DMS114 treated with DMSO at 0.1 percent for 48 hours (cell line): ENCODE results near the gene TNRC6A.

Experiments
- DNase-seq: peaks from one replicate; lab custom pipeline; 2025; ENCODE audit not compliant: unreplicated experiment; lab: John Stamatoyannopoulos, UW

Gene TNRC6A

DNA sequence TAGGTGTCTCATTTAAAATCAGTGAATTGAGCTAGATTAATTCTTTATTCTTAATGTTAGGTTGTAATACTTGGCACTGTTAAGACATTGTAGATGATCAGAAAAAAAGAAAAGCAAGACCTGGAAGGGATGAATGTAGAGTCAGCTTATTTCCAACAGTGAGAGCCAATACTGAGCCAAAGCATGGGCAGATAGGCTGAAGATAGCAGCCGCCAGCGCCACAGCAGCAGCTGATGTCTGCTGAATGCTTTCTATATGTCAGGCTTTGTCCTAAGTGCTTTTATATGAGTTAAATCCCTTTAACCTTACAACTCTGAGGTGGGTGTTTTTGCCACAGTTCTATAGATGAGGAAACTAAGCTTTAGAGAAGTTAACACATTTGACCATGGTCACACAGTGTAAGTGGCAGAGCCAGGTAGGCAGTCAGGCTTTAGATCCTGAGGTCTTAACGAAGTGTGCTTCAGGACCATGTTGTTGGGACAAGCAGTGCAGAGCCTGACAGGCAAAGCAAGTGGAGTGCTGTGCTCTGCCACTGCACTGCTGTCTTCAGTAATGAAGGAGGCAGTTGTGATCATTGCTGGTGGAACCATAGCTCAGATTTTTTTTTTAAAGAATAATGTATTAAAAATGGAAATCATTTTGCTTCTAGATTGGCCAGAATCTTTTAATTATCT is 25.9 kb downstream of the TNRC6A start:
- no peak for DNase-seq

DNA sequence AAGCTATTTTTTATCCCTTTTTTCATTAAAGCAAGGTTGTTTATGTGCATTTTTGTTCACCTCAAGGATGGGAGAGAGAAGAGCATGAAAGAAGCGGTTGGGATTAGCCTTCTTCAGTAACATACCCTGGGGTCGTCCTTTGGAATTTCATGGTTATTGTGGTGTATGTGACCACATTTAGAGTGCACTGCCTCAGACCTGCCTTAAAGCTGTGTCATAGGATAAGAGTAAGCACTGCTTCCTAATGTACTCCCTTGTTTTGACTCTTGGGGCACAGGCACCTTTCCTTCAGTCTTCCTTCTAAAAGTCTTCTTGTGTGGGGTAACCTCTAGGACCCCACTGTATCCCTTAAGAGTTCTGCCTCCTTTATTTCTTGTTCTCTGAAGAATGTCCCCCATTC is 28.9 kb downstream of the TNRC6A start:
- DNase-seq: no peak

DNA sequence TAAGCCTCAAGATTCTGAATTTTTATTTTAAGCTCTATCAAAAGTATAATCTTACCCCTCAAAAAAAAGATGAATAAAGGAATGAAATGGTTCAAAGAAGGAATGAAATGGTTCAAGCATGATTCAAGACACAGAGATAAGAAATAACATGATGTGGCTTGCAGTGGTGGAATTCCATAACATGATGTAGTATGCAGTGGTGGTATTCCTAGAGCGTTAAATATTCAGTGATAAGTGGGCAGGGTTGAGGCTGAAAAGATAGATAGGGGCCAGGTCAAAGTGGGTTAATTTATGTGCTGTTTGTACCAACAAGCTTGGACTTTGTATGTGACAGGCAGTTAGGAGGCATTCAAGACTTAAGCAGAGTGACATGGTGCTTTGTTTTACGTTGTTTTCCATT is 29.6 kb downstream of the TNRC6A start:
- no peak for DNase-seq

GRCh38 chr16:24761526-24761925 is 32.1 kb downstream of the TNRC6A start:
- no peak for DNase-seq

- no peak for DNase-seq
Measured at GRCh38 chr16:24764916-24765315, 35.5 kb downstream of the TNRC6A start.

GRCh38 chr16:24766057-24766456 is 36.6 kb downstream of the TNRC6A start:
- no peak for DNase-seq

DNA sequence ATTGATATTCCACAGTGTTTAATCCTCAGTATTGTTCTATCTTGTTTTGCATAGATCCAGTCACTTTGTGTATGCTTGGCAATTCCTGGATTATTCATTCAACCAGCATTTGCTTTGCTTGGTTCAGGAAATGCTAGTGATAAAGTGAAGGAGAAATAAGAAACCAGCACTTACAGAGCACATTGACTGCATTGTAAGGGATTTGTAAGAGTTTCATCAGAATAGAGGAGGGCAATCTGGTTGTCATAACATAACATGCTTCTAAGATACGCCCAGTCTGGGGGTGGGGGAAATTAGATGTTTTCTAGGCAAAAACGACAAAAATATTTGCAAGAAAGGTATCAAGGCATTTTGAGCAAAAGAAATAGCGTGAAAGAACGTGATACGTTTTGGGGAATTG is 40.4 kb downstream of the TNRC6A start:
- DNase-seq: no peak

DNA sequence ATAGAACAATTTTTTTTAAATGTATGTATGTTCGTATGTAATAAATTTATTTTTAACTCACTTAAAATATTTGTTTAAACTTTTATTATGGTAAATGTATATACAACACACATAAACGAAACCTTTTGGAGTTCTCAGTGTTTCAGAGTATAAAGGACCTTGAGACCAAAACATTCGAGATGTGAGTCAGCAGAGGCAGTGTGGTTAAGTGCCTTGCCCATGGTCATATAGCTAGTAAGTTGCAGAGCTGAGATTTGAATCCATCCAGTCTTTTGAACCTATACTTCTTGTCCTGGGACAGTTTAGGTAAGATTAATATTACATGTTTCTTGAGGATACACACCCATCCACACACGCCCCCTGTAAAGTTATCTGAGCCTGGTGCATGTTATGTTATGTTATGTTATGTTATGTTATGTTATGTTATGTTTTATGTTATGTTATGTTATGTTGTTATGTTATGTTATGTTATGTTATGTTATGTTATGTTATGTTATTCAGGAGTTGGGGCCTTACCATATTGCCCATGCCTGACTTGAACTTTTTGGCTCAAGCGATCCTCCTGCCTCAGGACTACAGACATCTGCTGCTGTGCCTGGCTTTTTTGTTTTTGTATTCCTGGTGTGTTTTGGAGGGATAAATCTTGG is 41.8 kb downstream of the TNRC6A start:
- DNase-seq: no peak

GRCh38 chr16:24771779-24772157 is 42.3 kb downstream of the TNRC6A start:
- no peak for DNase-seq

GRCh38 chr16:24773771-24774427 is 44.4 kb downstream of the TNRC6A start:
- no peak for DNase-seq

DNA sequence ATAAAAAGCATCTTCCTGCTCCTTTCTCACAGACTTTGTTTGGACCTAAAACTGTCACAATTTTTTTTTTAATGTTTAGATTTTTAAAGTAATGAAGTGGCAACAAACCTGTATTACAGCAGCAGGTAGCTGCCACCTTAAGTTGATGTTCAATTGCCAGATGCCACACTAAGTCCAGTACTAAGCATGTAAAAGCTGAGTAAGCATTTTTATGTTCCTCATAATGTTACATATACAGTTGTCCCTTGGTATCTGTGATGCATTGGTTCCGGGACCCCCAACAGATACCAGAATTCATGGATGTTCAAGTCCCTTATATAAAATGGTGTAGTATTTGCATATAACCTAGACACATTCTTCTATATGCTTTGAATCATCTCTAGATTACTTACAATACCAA is 45.1 kb downstream of the TNRC6A start:
- DNase-seq: no peak

GRCh38 chr16:24775455-24775854 is 46.0 kb downstream of the TNRC6A start:
- DNase-seq: no peak

GRCh38 chr16:24776501-24777220 is 47.2 kb downstream of the TNRC6A start:
- no peak for DNase-seq

DNA sequence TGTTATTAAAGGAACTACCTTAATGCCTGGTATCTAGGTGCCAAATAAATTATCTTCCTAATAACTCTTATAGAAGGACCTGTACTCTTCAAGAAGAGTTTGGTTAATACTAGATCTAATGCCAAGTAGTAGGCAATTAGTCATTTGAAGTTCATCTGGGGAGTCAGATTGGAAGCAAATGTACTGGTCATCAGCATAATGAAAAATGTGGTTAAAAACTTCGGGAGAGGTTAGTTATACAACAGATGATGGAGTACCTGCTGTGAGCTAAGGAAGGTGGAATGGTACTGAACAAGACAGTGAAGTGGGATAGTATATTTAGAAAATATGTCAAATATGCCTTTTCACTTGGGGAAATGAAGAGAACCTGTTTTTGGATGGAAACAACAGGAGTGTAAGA is 49.2 kb downstream of the TNRC6A start:
- no peak for DNase-seq

DNA sequence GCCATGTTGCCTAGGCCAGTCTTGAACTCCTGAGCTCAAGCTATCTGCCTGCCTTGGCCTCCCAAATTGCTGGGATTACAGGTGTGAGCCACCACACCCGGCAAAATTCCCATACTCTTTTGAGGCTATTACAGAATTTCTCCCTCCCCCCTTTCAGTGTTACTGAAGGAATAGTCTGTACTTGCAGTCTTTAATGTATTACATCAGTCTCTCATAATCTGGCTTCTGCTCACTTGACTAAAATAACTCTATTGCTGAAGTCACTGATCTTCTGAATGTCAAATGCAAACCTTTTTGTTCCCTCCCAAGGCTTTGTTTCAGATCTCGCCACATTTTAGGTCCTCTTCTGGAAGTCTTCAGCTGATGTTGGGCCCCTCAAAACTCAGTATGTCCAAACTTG is 51.8 kb downstream of the TNRC6A start:
- no peak for DNase-seq

DNA sequence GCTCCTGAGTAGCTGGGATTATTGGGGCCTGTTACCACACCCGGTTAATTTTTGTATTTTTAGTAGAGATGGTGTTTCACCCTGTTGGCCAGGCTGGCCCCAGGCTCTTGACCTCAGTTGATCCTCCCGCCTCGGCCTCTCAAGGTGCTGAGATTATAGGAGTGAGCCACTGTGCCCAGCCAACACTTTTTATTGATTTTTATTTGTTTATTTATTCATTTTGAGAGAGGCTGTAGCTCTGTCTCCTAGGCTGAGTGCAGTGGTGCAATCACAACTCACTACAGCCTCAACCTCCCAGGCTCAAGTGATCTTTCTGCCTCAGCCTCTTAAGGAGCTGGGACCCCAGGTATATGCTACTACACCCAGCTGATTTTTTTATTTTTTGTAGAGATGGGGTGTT is 54.7 kb downstream of the TNRC6A start:
- DNase-seq: no peak

- DNase-seq: no peak
Measured at GRCh38 chr16:24789881-24790280, 60.4 kb downstream of the TNRC6A start.

DNA sequence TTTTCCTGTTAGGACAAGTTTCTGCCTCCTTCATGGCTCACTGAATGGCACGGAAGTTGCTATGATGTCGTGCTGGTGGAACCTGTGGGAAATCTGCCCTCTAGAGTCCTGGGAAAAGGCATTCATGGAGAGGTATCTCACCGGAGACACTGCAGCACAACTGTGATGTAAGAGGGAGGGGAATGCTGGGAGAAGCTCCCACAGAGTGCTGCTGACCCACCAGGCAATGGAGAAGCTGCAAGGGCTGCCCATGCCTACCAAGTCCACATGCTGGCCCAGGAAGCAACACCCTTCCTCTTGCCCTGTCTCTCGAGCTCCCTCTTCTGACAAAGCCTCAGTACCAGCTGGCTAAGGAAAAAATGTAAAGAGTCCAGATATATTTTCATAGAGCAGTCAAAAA is 71.1 kb downstream of the TNRC6A start:
- no peak for DNase-seq

DNA sequence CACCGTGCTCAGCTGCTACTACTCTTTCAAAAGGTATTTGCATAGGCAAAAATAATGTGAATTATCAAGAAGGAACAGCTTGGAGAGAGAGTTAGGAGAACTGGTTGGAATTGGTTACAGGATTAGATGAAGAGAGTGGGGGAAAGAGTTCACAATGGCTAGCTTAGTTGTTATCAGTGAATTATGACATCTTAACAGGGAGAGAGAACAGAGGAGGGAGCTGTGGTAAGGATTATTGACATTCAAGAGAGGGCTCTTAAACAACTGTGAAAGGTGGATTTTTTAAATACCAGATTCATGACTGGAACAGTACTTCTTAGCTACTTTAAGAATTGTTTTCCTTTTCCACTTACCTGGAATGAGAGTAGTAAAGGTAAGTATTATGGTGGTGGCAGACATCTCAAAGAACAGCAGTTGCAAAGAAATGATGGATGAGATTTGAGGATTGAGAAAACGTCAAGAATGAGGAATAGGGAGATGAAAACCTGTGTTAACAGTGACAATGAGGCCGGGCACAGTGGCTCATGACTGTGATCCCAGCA is 72.4 kb downstream of the TNRC6A start:
- no peak for DNase-seq

GRCh38 chr16:24805484-24805883 is 76.0 kb downstream of the TNRC6A start:
- DNase-seq: no peak

- no peak for DNase-seq
Measured at GRCh38 chr16:24807301-24807700, 77.8 kb downstream of the TNRC6A start.
